ENCODE results near the gene NLGN1.

NLGN1 gene

GRCh38 chr3:173644086-173645082 lies 246.8 kb downstream of the NLGN1 start:
- Histone ChIP-seq H3K4me3 (ENCODE audit: insufficient read depth, low read depth, low read length) (no peak overlapping the region), H3K27ac (ENCODE audit: insufficient read depth, low read depth, low read length, poor library complexity, severe bottlenecking) (no peak overlapping the region), H3K36me3 (ENCODE audit: control insufficient read depth, insufficient read depth, low read length) (no peaks in the 10 kb centered on the region), H3K9me3 (ENCODE audit: control insufficient read depth, low read length) (no peaks in the 10 kb centered on the region), H3K4me1 (ENCODE audit: control insufficient read depth, insufficient read depth, low read length) (no peaks in the 10 kb centered on the region), H3K27me3 (ENCODE audit: control insufficient read depth, insufficient read depth, low read length, poor library complexity, severe bottlenecking) (no peaks in the 10 kb centered on the region)
- WGBS, 2 experiments = 95 to 97% methylated on average over 13 of the region's 13 CpGs

DNA sequence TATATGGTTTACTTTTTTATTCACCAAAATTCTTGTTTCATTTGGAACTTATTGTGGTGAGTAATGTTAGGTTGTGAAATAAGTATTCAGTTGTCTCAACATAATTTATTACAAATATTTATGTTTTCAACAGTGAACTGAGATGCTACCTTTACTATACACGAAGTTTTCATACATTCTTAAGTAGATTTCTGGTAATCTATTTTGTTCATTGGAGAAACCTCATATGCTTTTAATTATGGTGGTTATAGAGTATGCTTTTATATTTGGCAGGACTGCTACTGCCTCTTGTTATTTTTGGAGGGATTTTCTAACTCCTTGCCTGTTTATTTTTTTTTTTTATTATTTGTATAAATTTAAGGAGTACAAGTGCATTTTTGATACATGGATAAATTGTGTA lies 253.1 kb downstream of the NLGN1 start:
- Histone ChIP-seq H3K27me3 (ENCODE audit: control insufficient read depth, insufficient read depth, low read length, poor library complexity, severe bottlenecking) (no peaks in the 10 kb centered on the region), H3K4me1 (ENCODE audit: control insufficient read depth, insufficient read depth, low read length) (no peaks in the 10 kb centered on the region), H3K9me3 (ENCODE audit: control insufficient read depth, low read length) (no peaks in the 10 kb centered on the region), H3K4me3 (ENCODE audit: insufficient read depth, low read depth, low read length) (no peak overlapping the region), H3K36me3 (ENCODE audit: control insufficient read depth, insufficient read depth, low read length) (no peaks in the 10 kb centered on the region), H3K27ac (ENCODE audit: insufficient read depth, low read depth, low read length, poor library complexity, severe bottlenecking) (no peak overlapping the region)
- WGBS, 2 experiments = no CpG with 5 or more reads among the region's 1 CpG

- Histone ChIP-seq H3K9me3 (ENCODE audit: control insufficient read depth, low read length) (no peaks in the 10 kb centered on the region), H3K36me3 (ENCODE audit: control insufficient read depth, insufficient read depth, low read length) (no peaks in the 10 kb centered on the region), H3K4me1 (ENCODE audit: control insufficient read depth, insufficient read depth, low read length) (no peaks in the 10 kb centered on the region), H3K4me3 (ENCODE audit: insufficient read depth, low read depth, low read length) (no peak overlapping the region), H3K27me3 (ENCODE audit: control insufficient read depth, insufficient read depth, low read length, poor library complexity, severe bottlenecking) (no peaks in the 10 kb centered on the region), H3K27ac (ENCODE audit: insufficient read depth, low read depth, low read length, poor library complexity, severe bottlenecking) (no peak overlapping the region)
- WGBS, 2 experiments = 90 to 93% methylated on average over 1 to 2 of the region's 2 CpGs
Observed at GRCh38 chr3:173652093-173652492, 254.5 kb downstream of the NLGN1 start.

GRCh38 chr3:173653781-173654180 lies 256.2 kb downstream of the NLGN1 start:
- Histone ChIP-seq H3K36me3 (ENCODE audit: control insufficient read depth, insufficient read depth, low read length) (no peaks in the 10 kb centered on the region), H3K27ac (ENCODE audit: insufficient read depth, low read depth, low read length, poor library complexity, severe bottlenecking) (no peak overlapping the region), H3K9me3 (ENCODE audit: control insufficient read depth, low read length) (no peaks in the 10 kb centered on the region), H3K27me3 (ENCODE audit: control insufficient read depth, insufficient read depth, low read length, poor library complexity, severe bottlenecking) (no peaks in the 10 kb centered on the region), H3K4me3 (ENCODE audit: insufficient read depth, low read depth, low read length) (no peak overlapping the region), H3K4me1 (ENCODE audit: control insufficient read depth, insufficient read depth, low read length) (no peaks in the 10 kb centered on the region)
- 100% methylated on average over 1 of the region's 1 CpG for WGBS, 2 experiments

- Histone ChIP-seq H3K4me3 (ENCODE audit: insufficient read depth, low read depth, low read length) (no peak overlapping the region), H3K36me3 (ENCODE audit: control insufficient read depth, insufficient read depth, low read length) (no peaks in the 10 kb centered on the region), H3K27me3 (ENCODE audit: control insufficient read depth, insufficient read depth, low read length, poor library complexity, severe bottlenecking) (no peaks in the 10 kb centered on the region), H3K9me3 (ENCODE audit: control insufficient read depth, low read length) (no peaks in the 10 kb centered on the region), H3K27ac (ENCODE audit: insufficient read depth, low read depth, low read length, poor library complexity, severe bottlenecking) (no peak overlapping the region), H3K4me1 (ENCODE audit: control insufficient read depth, insufficient read depth, low read length) (no peaks in the 10 kb centered on the region)
- WGBS, 2 experiments = 77 to 89% methylated on average over 2 of the region's 2 CpGs
Observed at GRCh38 chr3:173659972-173660371, 262.4 kb downstream of the NLGN1 start.

- H3K4me1 ChIP-seq (ENCODE audit: control insufficient read depth, insufficient read depth, low read length) = no peaks in the 10 kb centered on the region
- no peak overlapping the region for H3K4me3 ChIP-seq (ENCODE audit: insufficient read depth, low read depth, low read length)
- no peaks in the 10 kb centered on the region for H3K36me3 ChIP-seq (ENCODE audit: control insufficient read depth, insufficient read depth, low read length)
- H3K27me3 ChIP-seq (ENCODE audit: control insufficient read depth, insufficient read depth, low read length, poor library complexity, severe bottlenecking) = no peaks in the 10 kb centered on the region
- H3K27ac ChIP-seq (ENCODE audit: insufficient read depth, low read depth, low read length, poor library complexity, severe bottlenecking) = no peak overlapping the region
- no peaks in the 10 kb centered on the region for H3K9me3 ChIP-seq (ENCODE audit: control insufficient read depth, low read length)
- WGBS, 2 experiments = 96% methylated on average over 3 of the region's 3 CpGs
Observed at GRCh38 chr3:173660645-173661299, 263.2 kb downstream of the NLGN1 start.

DNA sequence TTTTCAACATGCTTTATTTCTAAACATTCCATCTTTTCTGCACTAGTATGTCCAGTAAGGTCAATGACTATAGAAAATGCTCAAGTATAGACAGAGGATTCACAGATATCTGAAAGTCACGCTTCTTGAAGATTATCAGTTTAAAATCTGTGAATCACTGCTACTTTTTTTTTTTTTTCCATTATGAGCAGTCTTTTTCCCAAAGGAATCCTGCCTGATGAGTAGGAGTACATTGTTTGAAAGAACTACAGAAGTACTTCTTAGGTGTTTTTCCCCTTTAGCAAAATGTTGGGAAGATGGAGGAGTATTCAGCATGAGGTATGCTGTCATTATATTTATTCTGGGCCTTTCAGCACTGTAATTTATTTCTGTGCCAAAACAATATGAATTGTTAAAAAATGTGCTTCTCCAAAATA lies 266.2 kb downstream of the NLGN1 start:
- WGBS, 2 experiments = 86 to 97% methylated on average over 1 of the region's 1 CpG
- no peak overlapping the region for H3K27ac ChIP-seq (ENCODE audit: insufficient read depth, low read depth, low read length, poor library complexity, severe bottlenecking)
- H3K36me3 ChIP-seq (ENCODE audit: control insufficient read depth, insufficient read depth, low read length) = no peaks in the 10 kb centered on the region
- no peaks in the 10 kb centered on the region for H3K4me1 ChIP-seq (ENCODE audit: control insufficient read depth, insufficient read depth, low read length)
- H3K27me3 ChIP-seq (ENCODE audit: control insufficient read depth, insufficient read depth, low read length, poor library complexity, severe bottlenecking) = no peaks in the 10 kb centered on the region
- no peaks in the 10 kb centered on the region for H3K9me3 ChIP-seq (ENCODE audit: control insufficient read depth, low read length)
- no peak overlapping the region for H3K4me3 ChIP-seq (ENCODE audit: insufficient read depth, low read depth, low read length)

DNA sequence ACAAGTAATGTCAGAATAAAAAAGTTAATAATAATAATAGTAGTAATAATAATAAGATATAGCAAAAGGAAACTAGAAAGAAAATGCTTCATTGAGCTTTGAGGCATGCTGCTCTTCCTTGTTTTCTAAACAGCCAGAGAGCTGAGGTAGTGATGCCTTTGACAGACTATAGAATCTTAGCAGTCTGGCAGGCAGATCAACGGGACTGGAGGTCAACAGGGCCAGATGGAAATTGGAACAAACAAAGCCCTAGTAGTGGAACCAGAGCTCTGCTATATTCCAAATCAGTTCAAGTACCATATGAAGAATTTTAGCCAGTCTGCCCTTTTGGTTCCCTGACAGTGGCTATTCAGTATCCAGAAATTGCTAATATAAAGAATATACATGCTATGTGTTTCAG lies 278.6 kb downstream of the NLGN1 start:
- no peaks in the 10 kb centered on the region for H3K36me3 ChIP-seq (ENCODE audit: control insufficient read depth, insufficient read depth, low read length)
- H3K27ac ChIP-seq (ENCODE audit: insufficient read depth, low read depth, low read length, poor library complexity, severe bottlenecking) = no peak overlapping the region
- no peak overlapping the region for H3K4me3 ChIP-seq (ENCODE audit: insufficient read depth, low read depth, low read length)
- H3K4me1 ChIP-seq (ENCODE audit: control insufficient read depth, insufficient read depth, low read length) = no peaks in the 10 kb centered on the region
- no peaks in the 10 kb centered on the region for H3K9me3 ChIP-seq (ENCODE audit: control insufficient read depth, low read length)
- no peaks in the 10 kb centered on the region for H3K27me3 ChIP-seq (ENCODE audit: control insufficient read depth, insufficient read depth, low read length, poor library complexity, severe bottlenecking)
- 53 to 63% methylated on average over 1 of the region's 1 CpG for WGBS, 2 experiments

DNA sequence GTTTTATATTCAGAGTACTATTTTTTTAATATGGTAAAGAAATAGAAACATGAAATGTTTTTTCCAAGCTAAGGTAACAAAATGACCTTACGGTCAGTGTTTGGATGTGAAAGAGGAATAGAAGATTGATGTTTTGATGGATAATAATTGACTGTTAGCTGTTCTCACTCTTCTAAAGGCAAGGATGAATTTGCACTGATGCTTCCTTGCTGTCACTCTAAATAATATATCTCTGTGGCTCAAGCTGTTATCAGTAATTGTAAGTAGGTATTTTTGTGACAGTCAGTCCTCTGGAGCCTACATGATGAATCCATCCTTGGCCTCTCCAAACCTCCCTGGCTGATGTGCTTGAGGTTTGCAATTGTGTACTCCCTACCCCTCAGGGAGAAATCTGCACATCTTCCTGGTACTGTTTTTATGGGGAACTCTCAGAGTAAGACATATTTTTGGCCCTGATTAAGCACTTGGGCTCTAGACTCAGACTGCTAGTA lies 283.7 kb downstream of the NLGN1 start:
- 93 to 95% methylated on average over 1 of the region's 1 CpG for WGBS, 2 experiments
- Histone ChIP-seq H3K36me3 (ENCODE audit: control insufficient read depth, insufficient read depth, low read length) (no peaks in the 10 kb centered on the region), H3K4me3 (ENCODE audit: insufficient read depth, low read depth, low read length) (no peak overlapping the region), H3K9me3 (ENCODE audit: control insufficient read depth, low read length) (no peaks in the 10 kb centered on the region), H3K27ac (ENCODE audit: insufficient read depth, low read depth, low read length, poor library complexity, severe bottlenecking) (no peak overlapping the region), H3K4me1 (ENCODE audit: control insufficient read depth, insufficient read depth, low read length) (no peaks in the 10 kb centered on the region), H3K27me3 (ENCODE audit: control insufficient read depth, insufficient read depth, low read length, poor library complexity, severe bottlenecking) (no peaks in the 10 kb centered on the region)

DNA sequence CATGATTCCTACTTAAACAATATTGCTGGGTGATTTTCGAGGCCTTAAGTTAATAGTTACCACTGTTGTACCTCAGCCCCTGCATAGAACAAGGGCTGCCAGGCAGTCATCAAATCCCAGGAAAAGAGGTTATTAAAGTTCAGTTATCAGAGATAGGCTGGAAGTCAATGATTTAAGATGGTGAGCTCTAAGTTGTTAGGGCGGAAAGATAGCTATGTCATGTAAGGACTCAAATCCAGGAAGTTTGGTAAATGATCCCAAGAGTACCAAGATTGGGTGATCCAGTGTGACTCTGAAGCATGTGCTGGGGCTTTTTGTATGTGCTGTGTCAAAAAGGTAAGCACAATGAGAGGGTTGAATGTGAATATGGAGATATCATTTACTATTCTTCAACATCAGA lies 287.9 kb downstream of the NLGN1 start:
- H3K27ac ChIP-seq (ENCODE audit: insufficient read depth, low read depth, low read length, poor library complexity, severe bottlenecking) = no peak overlapping the region
- no peaks in the 10 kb centered on the region for H3K36me3 ChIP-seq (ENCODE audit: control insufficient read depth, insufficient read depth, low read length)
- H3K4me3 ChIP-seq (ENCODE audit: insufficient read depth, low read depth, low read length) = no peak overlapping the region
- H3K9me3 ChIP-seq (ENCODE audit: control insufficient read depth, low read length) = no peaks in the 10 kb centered on the region
- 96 to 98% methylated on average over 2 of the region's 2 CpGs for WGBS, 2 experiments
- no peaks in the 10 kb centered on the region for H3K27me3 ChIP-seq (ENCODE audit: control insufficient read depth, insufficient read depth, low read length, poor library complexity, severe bottlenecking)
- no peaks in the 10 kb centered on the region for H3K4me1 ChIP-seq (ENCODE audit: control insufficient read depth, insufficient read depth, low read length)
